Fibroblast of lung (primary cell): ENCODE data around the gene HIVEP1. TPM values are rescaled to one million over a fixed set of nuclear protein-coding genes. Genes with fewer than 3 reads are reported as not detected.
A peak's percentile ranks its signal among the peaks of the same experiment; 100 is the strongest.

Experiments
- DNase-seq, 2 donors: peaks; one replicate each; pipeline versions ENCODE4 v3.0.0 to v3.0.0-alpha.2; 2010; ENCODE audit warnings: low read depth in 2 of 2
- H2AFZ ChIP-seq: 2 replicates; pipeline ENCODE4 v1.5.1; 2012; ENCODE audit warnings: low read length, control low read depth, inconsistent platforms
- H3K27ac ChIP-seq: 2 replicates; pipeline ENCODE4 v1.5.1; 2011; ENCODE audit warnings: low read length, control low read depth; ENCODE audit not compliant: insufficient read depth
- H3K27me3 ChIP-seq: 2 replicates; pipeline ENCODE4 v1.5.1; 2011; ENCODE audit warnings: mild to moderate bottlenecking, low read length; ENCODE audit not compliant: control insufficient read depth, insufficient read depth
- H3K36me3 ChIP-seq: 2 replicates; pipeline ENCODE4 v1.5.1; 2011; ENCODE audit warnings: low read length; ENCODE audit not compliant: control insufficient read depth, insufficient read depth
- H3K4me1 ChIP-seq: 2 replicates; pipeline ENCODE4 v1.5.1; 2011; ENCODE audit warnings: low read length; ENCODE audit not compliant: control insufficient read depth, insufficient read depth; ENCODE audit errors: extremely low read depth
- H3K4me2 ChIP-seq: 2 replicates; pipeline ENCODE4 v1.5.1; 2011; ENCODE audit warnings: low read length, control low read depth; ENCODE audit not compliant: insufficient read depth; ENCODE audit errors: extremely low read depth
- H3K4me3 ChIP-seq, 4 experiments: fragments of 200-600 bp in 1 of 4; sonication (generic) in 1 of 4; replicated peaks in 1 of 4; 2 replicates each; pipeline ENCODE4 v1.5.1; 2011 to 2016; ENCODE audit warnings: low read length in 4 of 4, low read depth in 3 of 4, mild to moderate bottlenecking in 3 of 4, control low read depth in 2 of 4, inconsistent platforms in 1 of 4, mixed read lengths in 1 of 4; ENCODE audit not compliant: insufficient read depth in 1 of 4; ENCODE audit errors: control extremely low read depth in 1 of 4
- H3K79me2 ChIP-seq: 2 replicates; pipeline ENCODE4 v1.5.1; 2012; ENCODE audit warnings: mild to moderate bottlenecking, low read length, inconsistent platforms; ENCODE audit not compliant: control insufficient read depth, insufficient read depth
- H3K9ac ChIP-seq: 2 replicates; pipeline ENCODE4 v1.5.1; 2011; ENCODE audit warnings: mild to moderate bottlenecking, low read length, control low read depth; ENCODE audit not compliant: insufficient read depth
- H3K9me3 ChIP-seq: 2 replicates; pipeline ENCODE4 v1.5.1; 2012; ENCODE audit warnings: low read depth, low read length; ENCODE audit not compliant: control insufficient read depth, insufficient read depth
- H4K20me1 ChIP-seq: 2 replicates; pipeline ENCODE4 v1.5.1; 2011; ENCODE audit warnings: low read length; ENCODE audit not compliant: control insufficient read depth, insufficient read depth; ENCODE audit errors: extremely low read depth
- CTCF ChIP-seq, 2 donors: IDR thresholded peaks in 1 of 2; conservative IDR thresholded peaks in 1 of 2; 1 replicate in 1 of 2; 2 replicates in 1 of 2; pipeline ENCODE4 v1.5.1; 2011 to 2012; ENCODE audit warnings: low read length in 2 of 2, control low read depth in 1 of 2, inconsistent platforms in 1 of 2, low read depth in 1 of 2, mild to moderate bottlenecking in 1 of 2
- EZH2 ChIP-seq: IDR thresholded peaks from 2 replicates; pipeline ENCODE4 v1.5.1; 2012; ENCODE audit warnings: low read length, control low read depth, mild to moderate bottlenecking; ENCODE audit errors: missing control alignments
- polyA plus RNA-seq, 2 donors: library from polyadenylated mRNA; depleted of rRNA in 1 of 2; stranded (reverse) in 1 of 2; unstranded in 1 of 2; fragments of >200 nt; gene quantifications; 2 replicates each; pipeline ENCODE4 v1.2.1, GENCODE V29; 2011 to 2012; ENCODE audit warnings: missing spikeins in 1 of 2
- total RNA-seq: library from RNA; depleted of rRNA; stranded (reverse); fragments of >200 nt; gene quantifications from 2 replicates; pipeline ENCODE4 v1.2.1, GENCODE V29; 2014

HIVEP1 gene
- total and polyA plus RNA-seq, 2 donors (not counting 1 experiment from before 2014, with no cell fraction given) = 9.9 to 14.6 TPM

- no peaks in the 10 kb centered on the region for H3K79me2 ChIP-seq
- peaks cover 2% of the 10 kb centered on the region for H3K27me3 ChIP-seq
- no peak overlapping the region for H3K27ac ChIP-seq
- no peak for TF ChIP-seq CTCF (conservative IDR thresholded peaks at IDR 0.05 in 1 of 2, IDR thresholded peaks at IDR 0.05 in 1 of 2; ENCODE audit: low read depth in 1 of 2, low read length in 2 of 2)
- TF ChIP-seq EZH2 = no peak
- no peaks in the 10 kb centered on the region for H4K20me1 ChIP-seq
- no peaks in the 10 kb centered on the region for H3K4me1 ChIP-seq
- H2AFZ ChIP-seq = no peak overlapping the region
- H3K4me3 ChIP-seq = no peak overlapping the region
- no peaks in the 10 kb centered on the region for H3K9me3 ChIP-seq
- H3K9ac ChIP-seq = no peak overlapping the region
- H3K4me2 ChIP-seq = no peak overlapping the region
- DNase-seq = no peak
- H3K36me3 ChIP-seq = no peaks in the 10 kb centered on the region
Observed at GRCh38 chr6:11965499-11965898, 46.6 kb upstream of the HIVEP1 start.

GRCh38 chr6:11968241-11968806, 43.8 kb upstream of the HIVEP1 start:
- Histone ChIP-seq H2AFZ (no peak overlapping the region), H3K79me2 (no peaks in the 10 kb centered on the region), H3K4me1 (peaks cover 3% of the 10 kb centered on the region), H3K27me3 (no peaks in the 10 kb centered on the region), H3K36me3 (no peaks in the 10 kb centered on the region), H3K9ac (no peak overlapping the region), H3K27ac (no peak overlapping the region), H3K4me3 (no peak overlapping the region), H3K4me2 (no peak overlapping the region), H3K9me3 (no peaks in the 10 kb centered on the region), H4K20me1 (no peaks in the 10 kb centered on the region)
- no peak for TF ChIP-seq CTCF (conservative IDR thresholded peaks at IDR 0.05 in 1 of 2, IDR thresholded peaks at IDR 0.05 in 1 of 2; ENCODE audit: low read depth in 1 of 2, low read length in 2 of 2)
- no peak for TF ChIP-seq EZH2
- DNase-seq = no peak

- TF ChIP-seq CTCF (conservative IDR thresholded peaks at IDR 0.05 in 1 of 2, IDR thresholded peaks at IDR 0.05 in 1 of 2; ENCODE audit: low read depth in 1 of 2, low read length in 2 of 2) = no peak
- no peak for TF ChIP-seq EZH2
- H3K9ac ChIP-seq = no peak overlapping the region
- no peaks in the 10 kb centered on the region for H3K79me2 ChIP-seq
- H3K4me2 ChIP-seq = peak overlapping the region; percentile 38
- no peaks in the 10 kb centered on the region for H3K27me3 ChIP-seq
- DNase-seq = peak; percentile 53 to 89
- no peaks in the 10 kb centered on the region for H3K36me3 ChIP-seq
- no peak overlapping the region for H3K4me3 ChIP-seq
- peaks cover 3% of the 10 kb centered on the region for H3K4me1 ChIP-seq
- H2AFZ ChIP-seq = peak overlapping the region; percentile 33
- peak overlapping the region; percentile 31 for H3K27ac ChIP-seq
- no peaks in the 10 kb centered on the region for H4K20me1 ChIP-seq
- H3K9me3 ChIP-seq = no peaks in the 10 kb centered on the region
Observed at GRCh38 chr6:11969092-11969491, 43.0 kb upstream of the HIVEP1 start.
